Stimulated activated CD8-positive, alpha-beta memory T cell treated with anti-CD3 and anti-CD28 coated beads, Interleukin-4, amount 100 ng/mL, for 24 hours (primary cell): ENCODE data around the gene COX10.

Experiments
- DNase-seq: peaks from one replicate; pipeline ENCODE4 v3.0.0-alpha.2; 2020; ENCODE audit warnings: low read depth

COX10 gene

GRCh38 chr17:14070344-14070984 is 1.2 kb downstream of the COX10 start:
- no peak for DNase-seq

DNA sequence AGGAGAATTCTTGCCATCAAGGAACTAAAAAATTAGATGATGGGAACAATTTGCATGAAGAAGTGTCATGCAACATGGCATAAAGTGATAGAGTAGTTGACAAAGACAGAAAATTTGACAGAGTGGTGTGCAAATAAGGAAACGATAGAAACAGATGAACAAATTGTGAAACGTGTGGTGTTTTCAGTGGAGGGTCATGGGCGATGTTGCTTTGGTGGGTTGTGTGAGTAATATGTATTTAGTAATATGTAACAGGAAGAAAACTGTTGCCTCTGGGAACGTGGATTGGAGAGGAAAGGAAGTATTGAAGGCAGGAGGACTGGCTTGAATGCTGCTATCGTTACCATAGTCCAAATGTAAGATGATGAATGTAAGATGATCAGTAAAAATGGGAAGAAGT is 3.6 kb downstream of the COX10 start:
- DNase-seq, result no peak

DNA sequence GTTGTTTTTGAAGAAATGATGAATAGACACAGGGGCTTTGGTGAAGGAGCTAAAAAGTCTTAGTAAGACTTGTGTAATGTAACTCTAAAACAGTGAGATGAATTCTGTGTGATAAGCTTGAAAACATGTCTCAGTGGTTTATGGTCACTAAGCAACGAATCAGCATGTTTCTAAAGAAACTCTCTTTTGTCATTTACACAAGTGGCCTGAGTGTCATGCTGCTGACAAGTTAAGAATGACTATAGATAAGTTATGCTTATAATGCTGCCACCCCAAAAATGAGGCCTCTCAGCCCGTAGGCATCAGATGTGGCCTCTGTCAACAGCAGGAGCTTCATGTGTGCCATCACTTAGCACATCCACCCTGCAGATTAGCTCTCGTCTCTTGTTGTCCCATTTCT is 8.7 kb downstream of the COX10 start:
- no peak for DNase-seq

DNA sequence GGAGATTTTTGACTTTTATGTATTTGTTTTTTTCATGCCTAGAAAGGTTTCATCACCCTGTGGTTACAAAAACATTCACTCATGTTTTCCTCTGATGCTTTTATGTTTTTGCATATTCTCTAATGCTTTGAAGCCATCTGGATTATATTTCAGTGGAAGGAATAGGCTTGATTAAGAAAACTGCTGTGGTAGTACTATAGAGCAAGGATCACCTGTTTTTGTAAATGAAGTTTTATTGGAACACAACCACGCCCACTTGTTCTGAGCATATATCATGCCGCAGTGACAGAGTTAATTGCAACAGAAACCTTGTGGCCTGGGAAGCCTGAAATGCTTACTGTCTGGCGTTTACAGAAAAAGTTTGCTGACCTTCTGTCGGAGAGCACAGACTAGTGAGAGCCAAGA is 11.5 kb downstream of the COX10 start:
- DNase-seq, result no peak

- no peak for DNase-seq
Observed at GRCh38 chr17:14082848-14083247, 13.5 kb downstream of the COX10 start.

- DNase-seq, result no peak
Observed at GRCh38 chr17:14084955-14085354, 15.7 kb downstream of the COX10 start.

- no peak for DNase-seq
Observed at GRCh38 chr17:14086189-14086588, 16.9 kb downstream of the COX10 start.

GRCh38 chr17:14089179-14089578 is 19.9 kb downstream of the COX10 start:
- no peak for DNase-seq

DNA sequence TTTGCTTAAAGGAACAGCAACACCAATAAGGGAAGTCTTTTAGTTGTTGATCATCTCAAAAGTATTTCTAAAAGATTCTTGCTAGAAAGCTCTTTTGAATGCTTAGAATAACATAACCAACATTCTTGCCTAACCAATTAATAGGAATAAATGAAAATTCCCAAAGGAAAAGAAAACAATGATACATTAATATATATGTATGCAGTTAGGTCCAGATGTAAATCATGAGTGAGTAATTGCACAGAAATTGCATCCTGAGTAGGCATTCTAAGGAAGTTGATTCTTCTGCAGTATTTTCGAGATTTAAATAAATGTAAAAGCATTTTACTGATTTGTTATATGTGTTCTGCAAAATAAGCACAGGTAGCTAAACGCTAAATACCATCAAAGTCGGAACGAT is 22.1 kb downstream of the COX10 start:
- DNase-seq, result no peak

DNA sequence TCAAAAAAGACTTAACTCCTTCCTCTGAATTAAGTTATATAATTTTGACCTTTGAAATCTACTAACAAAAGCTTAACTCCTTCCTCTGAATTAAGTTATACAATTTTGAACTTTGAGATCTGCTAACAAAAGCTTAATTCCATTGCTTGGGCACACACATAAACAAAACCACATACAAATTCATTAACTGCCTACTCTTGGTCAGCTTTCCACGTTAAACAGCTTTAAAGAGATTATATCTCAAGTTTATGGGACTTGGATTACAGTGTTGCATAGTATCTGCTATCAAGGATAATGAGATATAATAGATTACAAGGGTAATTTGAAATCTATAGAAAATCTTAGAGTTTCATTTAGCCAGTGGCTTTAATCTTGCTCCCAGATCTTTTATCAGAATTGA is 23.5 kb downstream of the COX10 start:
- DNase-seq, result no peak

- DNase-seq, result no peak
Observed at GRCh38 chr17:14094676-14095601, 25.6 kb downstream of the COX10 start.

GRCh38 chr17:14095631-14096030 is 26.3 kb downstream of the COX10 start:
- DNase-seq, result no peak

- DNase-seq, result no peak
Observed at GRCh38 chr17:14098246-14098645, 28.9 kb downstream of the COX10 start.

DNA sequence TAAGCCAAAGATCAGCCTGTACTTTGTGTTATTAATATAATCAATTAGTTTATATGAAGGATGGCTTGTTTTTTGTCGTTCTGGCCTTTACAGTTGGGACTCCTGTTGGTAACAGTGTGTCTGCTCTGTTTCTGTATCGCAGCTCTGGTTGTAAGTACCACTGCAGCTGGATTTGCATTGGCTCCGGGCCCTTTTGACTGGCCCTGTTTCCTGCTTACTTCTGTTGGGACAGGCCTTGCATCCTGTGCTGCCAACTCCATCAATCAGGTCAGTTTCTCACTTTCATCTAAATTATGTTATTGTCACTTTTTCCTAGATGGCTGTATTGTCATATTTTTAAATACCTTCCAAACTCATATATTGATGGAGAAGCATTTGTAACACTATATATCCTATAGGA is 32.7 kb downstream of the COX10 start:
- no peak for DNase-seq

- DNase-seq, result no peak
Observed at GRCh38 chr17:14103836-14104235, 34.5 kb downstream of the COX10 start.

- no peak for DNase-seq
Observed at GRCh38 chr17:14104734-14105133, 35.4 kb downstream of the COX10 start.

DNA sequence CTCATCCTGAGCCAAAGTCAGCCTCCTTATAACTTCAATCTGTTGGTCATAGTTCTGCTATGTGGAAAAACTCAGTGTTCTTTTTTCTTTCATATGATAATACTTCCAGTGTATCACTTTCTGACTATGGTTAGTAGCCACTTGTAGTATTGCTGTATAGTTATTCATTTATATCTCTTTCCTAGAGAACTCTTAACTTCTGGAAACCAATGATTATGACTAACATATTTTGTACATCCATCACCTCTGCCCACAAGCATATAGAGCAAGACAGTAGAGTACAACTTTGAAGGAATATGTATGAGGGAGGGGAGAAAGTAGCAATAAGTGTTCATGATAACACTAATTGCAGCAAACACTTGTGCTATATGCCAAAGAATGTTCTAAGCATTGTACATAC is 38.6 kb downstream of the COX10 start:
- no peak for DNase-seq

GRCh38 chr17:14112407-14112806 is 43.1 kb downstream of the COX10 start:
- DNase-seq, result no peak

- DNase-seq, result no peak
Observed at GRCh38 chr17:14113137-14113536, 43.8 kb downstream of the COX10 start.

GRCh38 chr17:14116263-14117024 is 47.1 kb downstream of the COX10 start:
- DNase-seq, result no peak

DNA sequence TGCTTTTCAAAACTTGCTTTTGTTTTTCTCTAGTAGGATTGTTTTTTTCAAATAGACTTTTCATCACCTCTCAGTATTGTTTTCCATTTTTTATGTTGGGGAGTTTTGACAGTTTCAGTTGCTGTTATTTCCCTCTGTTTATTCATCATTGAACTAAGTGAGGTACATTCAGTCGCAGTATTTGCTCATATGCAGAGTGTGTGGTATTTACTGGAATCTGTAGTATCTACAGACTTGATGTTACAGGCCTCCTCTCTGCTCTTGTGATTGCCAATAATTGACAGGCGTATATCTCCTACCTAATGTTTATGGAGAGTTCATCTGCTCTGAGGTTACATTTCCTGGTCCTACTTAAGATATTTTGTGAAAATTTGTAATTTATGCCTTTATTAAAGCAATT is 49.6 kb downstream of the COX10 start:
- DNase-seq, result no peak

GRCh38 chr17:14119546-14119945 is 50.2 kb downstream of the COX10 start:
- DNase-seq, result no peak

DNA sequence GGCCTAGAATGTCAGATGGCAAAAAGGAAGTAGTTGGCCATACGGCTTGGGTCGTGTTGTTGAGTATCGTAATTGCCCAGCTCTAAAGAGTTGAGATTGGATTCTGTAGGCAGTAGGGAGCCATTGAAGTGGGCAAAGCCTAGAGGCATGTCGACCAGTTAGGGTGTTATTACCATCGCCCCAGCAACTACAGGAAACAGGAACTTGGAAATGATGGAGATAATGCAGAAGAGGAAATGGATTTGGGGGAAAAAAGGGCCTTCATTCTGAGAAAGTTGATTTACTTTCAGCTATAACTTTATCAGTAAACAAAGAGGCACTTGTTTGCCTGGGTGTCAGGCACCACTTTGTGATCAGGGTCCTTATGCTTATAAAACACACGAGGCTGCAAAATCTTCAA is 52.6 kb downstream of the COX10 start:
- no peak for DNase-seq
